ENCODE results near the gene DISP3.

The DISP3 gene, protein sequence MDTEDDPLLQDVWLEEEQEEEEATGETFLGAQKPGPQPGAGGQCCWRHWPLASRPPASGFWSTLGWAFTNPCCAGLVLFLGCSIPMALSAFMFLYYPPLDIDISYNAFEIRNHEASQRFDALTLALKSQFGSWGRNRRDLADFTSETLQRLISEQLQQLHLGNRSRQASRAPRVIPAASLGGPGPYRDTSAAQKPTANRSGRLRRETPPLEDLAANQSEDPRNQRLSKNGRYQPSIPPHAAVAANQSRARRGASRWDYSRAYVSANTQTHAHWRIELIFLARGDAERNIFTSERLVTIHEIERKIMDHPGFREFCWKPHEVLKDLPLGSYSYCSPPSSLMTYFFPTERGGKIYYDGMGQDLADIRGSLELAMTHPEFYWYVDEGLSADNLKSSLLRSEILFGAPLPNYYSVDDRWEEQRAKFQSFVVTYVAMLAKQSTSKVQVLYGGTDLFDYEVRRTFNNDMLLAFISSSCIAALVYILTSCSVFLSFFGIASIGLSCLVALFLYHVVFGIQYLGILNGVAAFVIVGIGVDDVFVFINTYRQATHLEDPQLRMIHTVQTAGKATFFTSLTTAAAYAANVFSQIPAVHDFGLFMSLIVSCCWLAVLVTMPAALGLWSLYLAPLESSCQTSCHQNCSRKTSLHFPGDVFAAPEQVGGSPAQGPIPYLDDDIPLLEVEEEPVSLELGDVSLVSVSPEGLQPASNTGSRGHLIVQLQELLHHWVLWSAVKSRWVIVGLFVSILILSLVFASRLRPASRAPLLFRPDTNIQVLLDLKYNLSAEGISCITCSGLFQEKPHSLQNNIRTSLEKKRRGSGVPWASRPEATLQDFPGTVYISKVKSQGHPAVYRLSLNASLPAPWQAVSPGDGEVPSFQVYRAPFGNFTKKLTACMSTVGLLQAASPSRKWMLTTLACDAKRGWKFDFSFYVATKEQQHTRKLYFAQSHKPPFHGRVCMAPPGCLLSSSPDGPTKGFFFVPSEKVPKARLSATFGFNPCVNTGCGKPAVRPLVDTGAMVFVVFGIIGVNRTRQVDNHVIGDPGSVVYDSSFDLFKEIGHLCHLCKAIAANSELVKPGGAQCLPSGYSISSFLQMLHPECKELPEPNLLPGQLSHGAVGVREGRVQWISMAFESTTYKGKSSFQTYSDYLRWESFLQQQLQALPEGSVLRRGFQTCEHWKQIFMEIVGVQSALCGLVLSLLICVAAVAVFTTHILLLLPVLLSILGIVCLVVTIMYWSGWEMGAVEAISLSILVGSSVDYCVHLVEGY (N-terminal part only)

GRCh38 chr1:11478571-11479374, at the start of gene DISP3:
TSS of gene DISP3 (plus strand) at chr1:11479155. CDS start at chr1:11500993, 21,838 bp downstream.
- no peak for FAIRE-seq

- FAIRE-seq = no peak
These were observed 49.7 kb upstream of the DISP3 start for GRCh38 chr1:11429226-11429625.

GRCh38 chr1:11429935-11430334, 49.0 kb upstream of the DISP3 start:
- no peak for FAIRE-seq

- FAIRE-seq = no peak
These were observed 46.9 kb upstream of the DISP3 start for GRCh38 chr1:11431941-11432507.

- FAIRE-seq = no peak
These were observed 46.4 kb upstream of the DISP3 start for GRCh38 chr1:11432526-11432925.

- no peak for FAIRE-seq
These were observed 44.5 kb upstream of the DISP3 start for GRCh38 chr1:11434501-11434900.

DNA sequence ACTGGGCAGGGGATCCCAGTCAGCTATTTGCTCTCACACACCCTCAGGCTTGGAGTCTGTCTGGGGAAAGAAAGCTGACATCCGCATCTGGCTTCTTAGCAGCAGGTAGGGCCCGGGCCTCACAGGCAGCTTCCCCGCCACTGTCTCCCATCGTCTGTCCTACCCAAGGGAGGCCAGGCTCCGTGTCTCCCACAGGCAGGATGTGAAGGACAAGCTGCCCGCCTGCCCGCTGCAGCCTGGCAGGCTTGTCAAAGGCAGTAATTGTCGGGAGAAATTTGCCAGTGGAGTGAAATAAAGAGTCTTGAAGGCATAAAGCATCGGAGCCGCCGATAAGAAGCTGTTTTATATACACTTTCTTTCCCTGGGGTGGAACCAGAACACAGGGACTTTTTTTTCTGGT, 44.0 kb upstream of the DISP3 start:
- no peak for FAIRE-seq

DNA sequence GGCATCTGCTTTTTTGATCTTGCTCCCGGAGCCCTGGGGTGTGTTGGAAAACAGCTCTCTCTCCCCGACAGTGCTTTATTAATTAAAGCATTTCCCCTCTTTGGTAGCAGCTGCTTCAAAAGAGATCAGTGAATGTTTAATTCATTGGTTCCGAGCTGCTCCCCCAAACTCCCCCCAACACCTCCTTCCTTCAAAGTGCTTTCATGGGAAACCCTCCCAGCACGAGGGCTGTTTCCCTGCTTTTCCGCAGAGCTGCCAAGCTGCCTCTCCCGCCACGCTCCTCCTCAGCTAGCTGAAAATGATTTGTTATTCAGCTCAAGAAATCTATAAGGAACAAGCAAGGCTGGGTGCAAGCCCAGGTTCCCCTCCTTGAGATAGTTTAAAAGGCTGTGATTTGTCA, 40.0 kb upstream of the DISP3 start:
- no peak for FAIRE-seq

DNA sequence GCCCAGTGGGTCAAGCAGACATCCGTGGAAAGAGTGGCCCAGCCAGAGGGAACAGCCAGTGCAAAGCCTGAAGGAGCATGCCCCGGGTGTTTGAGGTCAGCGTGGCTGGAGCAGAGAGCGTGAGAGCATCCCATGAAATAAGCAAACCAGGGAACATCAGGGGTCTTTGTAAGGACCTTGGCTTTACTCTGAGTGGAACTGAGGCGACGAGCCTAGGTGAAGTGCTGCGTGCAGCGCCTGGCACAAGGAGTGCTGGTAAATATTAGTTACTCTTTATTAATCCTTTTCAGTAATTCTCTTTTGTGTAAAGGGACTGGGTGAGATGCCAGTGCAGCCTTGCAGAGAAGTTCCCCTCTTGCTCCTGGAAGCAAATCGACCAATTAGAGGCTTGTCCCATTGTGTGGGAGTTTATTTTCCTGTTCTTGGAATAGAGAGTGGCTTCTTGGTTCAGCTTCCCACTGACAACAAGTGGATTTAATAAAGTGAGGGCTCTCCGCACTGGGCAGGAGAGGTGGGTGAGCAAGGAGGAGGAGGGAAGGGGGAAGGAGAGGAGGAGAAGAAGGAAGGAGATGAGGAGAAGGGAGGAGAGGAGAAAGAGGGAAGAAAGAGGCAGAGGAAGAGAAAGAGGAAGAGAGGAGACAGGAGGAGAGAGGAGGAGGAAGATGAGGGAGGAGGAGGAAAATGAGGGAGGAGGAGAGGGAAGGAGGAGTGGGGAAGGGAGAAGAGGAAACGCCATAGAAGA, 37.6 kb upstream of the DISP3 start:
- FAIRE-seq = no peak

- FAIRE-seq = no peak
These were observed 35.9 kb upstream of the DISP3 start for GRCh38 chr1:11443043-11443442.

- no peak for FAIRE-seq
These were observed 34.8 kb upstream of the DISP3 start for GRCh38 chr1:11443961-11444658.

GRCh38 chr1:11444907-11445306, 34.0 kb upstream of the DISP3 start:
- FAIRE-seq = no peak

DNA sequence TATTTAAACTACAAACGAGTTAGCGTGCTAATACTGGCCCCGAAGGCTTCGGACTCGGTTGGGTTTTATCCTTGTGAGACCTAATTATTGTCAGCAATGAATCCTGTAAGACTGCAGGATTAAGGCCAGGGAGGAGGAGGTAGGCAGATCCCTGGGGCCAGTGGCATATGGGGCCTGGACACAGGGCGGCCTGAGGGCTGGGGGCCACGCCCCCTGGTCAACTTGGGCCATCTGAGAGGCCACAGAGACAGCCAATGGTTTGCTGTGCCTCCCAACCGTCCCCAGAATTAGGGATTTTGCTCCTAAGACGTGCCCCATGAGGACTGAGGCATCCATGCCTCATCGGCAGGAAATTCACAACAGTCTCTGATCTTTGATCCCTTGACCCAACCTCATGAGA, 31.1 kb upstream of the DISP3 start:
- FAIRE-seq = no peak

DNA sequence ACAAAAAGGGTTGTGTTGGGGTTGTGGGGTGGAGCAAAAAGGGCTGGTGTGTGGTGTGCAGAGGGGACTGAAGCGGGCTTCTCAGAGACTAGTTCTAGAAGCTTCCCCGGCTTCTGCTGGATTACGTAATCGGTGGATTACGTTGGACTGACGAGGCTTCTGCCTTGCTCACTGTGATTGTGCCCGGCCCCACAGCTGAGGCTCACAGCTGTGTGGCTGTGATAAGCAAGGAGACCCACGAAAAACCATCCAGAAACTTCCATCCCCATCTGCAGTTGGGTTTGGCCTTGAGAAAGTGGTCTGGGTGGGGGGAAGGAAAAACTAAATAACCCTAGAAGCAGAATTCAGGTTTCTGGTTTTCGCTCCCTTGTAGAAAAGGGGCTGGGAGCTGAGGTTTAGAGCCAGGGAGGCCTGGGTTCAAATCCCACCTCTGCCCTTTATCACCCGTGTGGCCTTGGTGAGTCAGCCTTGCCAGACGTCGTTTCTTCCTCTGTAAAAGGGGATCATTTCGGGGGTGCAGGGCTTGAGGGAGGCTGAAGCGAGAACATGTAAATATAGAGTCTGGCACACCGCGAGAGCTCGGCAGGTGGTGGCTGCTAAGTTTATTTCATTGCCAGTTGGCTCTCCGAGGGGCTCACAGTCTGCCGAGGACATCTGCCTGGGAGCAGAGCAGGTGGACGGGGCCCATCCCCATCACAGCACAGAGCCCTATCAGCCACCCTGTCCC, 30.4 kb upstream of the DISP3 start:
- no peak for FAIRE-seq

- FAIRE-seq = no peak
These were observed 29.9 kb upstream of the DISP3 start for GRCh38 chr1:11449100-11449403.

DNA sequence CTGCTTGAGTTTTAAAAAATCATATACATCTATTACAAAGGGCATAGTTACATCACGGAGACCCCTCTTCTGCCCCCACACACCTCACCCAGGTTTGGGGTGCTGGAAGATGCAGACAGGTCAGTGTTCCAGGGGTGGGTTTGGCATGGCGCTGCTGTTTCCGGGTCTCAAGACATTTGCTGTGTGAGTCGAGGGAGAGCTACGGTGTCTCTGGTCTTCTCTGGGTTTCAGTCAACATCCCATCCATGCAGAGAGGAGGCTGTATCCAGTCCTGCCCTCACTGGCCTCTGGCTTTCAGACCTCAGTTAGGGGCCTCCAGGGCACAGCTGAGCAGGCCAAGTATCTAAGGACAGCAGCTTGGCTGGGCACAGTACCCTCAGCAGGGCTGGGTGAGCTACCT, 28.6 kb upstream of the DISP3 start:
- FAIRE-seq = no peak

DNA sequence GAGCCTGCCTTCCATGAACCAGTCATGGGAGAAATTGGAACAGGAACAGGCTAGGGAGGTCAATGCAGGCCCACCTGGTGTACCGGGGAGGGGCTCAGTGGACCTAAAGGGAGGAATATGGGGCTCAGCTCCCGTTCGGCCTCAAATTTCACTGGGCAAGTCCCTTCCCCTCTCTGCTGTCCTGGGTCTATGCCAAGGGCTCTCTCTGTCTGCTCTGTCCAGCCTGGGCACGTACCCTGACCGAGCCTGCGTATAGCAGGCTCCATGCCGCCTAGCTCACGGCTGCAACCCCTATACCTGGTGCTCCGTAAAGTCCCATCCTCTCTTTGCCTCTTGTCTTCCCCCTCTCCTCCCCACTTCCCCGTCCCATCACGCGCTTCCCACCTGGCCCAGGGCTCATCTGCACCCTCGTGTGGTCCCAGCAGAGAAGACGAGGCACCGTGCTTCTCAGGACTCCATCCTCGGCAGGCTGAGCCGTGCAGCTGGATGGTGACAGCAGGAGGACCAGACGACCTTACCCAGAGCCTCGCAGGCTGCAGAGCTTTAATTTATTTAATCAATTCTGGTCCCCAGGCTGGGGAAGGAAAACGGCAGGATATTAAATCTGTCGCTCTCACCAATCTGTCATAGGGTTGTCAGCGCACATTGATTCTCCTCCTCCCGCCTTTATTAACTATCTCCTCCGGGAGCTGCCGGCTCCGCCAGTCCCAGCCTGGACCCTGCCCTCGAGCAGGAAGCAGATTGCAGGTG, 25.0 kb upstream of the DISP3 start:
- no peak for FAIRE-seq

GRCh38 chr1:11455967-11456570, 22.9 kb upstream of the DISP3 start:
- FAIRE-seq = no peak

DNA sequence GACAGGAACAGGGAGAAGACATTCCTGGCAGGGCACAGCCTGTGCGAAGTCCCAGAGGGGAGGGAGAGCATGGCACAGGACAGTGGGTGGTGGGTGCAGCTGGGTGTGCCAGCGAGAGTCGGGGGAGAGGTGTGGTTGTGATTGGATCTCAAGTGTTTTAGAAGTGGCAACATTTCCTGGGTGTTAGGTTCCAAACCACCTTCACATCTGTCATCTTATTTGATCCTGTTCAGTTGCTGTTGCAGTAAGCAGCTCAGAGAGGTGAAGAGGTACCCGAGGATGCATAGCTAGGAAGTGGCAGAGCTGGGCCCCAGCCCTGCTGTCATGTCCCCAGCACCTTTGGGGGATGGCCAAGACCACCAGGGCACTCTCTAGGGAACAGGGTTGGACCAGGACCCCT, 22.0 kb upstream of the DISP3 start:
- FAIRE-seq = no peak
